HG03159 (cell line): Measurements from ENCODE around the gene RNF130.

ENCODE experiments used
- ATAC-seq: cut with Tn5 transposase; IDR thresholded peaks from one replicate; pipeline ENCODE4 v1.9.1; 2021; ENCODE audit warnings: mild to moderate bottlenecking, moderate library complexity; ENCODE audit not compliant: unreplicated experiment

The RNF130 gene

DNA sequence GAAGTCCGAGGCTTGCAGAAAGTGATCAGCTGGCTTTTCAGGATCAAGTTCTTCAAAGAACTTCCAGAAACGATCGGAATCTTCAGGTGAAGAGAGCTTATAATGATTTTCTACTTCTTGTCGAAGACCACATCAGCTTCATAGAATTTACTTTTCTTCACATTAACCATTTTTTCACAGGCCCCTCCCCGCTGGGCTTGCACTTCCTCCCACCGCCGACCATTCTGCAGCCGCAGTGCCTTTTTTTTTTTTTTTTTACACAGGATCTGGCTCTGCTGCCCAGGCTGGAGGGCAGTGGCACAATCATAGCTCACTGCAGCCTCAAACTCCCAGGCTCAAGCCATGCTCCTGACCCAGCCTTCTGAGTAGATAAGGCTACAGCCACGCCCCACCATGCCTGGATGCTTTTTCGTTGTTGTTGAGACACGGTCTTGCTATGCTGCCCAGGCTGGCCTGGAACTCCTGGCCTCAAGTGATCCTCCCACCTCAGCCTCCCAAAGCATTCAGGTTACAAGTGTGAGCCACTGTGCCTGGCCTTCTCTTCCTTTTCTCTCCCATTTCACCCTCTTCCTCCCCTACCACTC, 15.3 kb upstream of the RNF130 start:
- ATAC-seq = no peak

DNA sequence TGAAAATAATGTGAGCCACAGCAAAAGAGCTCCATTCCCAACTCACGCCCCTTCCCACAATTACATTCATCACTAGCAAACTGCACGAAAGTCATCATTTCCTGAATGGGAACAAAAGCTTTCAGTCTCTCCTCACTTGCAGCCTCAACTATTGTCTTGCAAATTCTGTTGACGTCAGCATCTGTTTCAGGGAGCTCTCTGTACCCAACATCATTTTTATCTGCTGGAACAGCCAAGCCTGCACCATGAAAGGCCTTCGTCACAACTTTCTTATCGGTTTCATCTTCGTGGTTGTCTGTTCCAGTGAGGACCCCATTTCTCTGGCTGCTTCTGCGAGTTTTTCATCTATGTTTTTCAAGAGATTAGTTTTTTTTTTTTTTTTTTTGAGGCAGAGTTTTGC, 14.3 kb upstream of the RNF130 start:
- no peak for ATAC-seq

GRCh38 chr5:180084638-180085561, 13.3 kb upstream of the RNF130 start:
- ATAC-seq = no peak

- no peak for ATAC-seq
Measured at GRCh38 chr5:180083529-180084060, 12.0 kb upstream of the RNF130 start.

DNA sequence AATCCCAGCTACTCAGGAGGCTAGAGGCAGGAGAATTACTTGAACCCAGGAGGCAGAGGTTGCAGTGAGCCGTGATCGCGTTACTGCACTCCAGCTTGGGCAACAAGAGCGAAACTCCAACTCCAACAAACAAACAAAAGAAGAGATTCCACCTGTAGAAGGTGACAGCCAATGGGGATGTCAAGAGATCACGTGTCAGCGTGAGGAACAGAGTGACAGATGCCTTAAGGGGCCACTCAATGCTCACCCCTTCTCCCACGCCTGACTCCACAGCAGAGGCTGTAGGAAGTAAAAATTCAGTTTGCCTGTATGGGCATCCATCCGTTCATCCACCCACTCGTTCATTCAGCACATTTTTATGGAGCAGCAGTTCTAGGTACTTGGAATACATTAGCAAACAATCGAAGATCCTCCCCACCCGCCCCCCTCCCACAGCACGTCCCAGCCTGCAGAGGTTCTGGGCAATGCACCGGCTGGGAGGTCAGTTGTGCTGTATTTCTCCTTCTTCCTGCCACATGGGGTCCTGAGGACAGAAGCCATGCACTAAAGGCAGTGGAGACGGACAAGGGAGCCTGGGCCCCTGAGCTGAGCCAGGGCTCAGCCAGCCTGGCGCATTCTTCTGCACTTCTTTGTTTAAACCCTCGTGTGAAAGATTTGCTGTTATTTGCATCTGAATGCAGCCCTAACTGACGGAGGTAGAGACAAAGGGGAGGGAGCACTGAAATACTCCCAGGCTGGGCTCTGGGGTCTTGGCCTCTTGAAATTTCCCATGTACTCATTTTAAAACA, 11.3 kb upstream of the RNF130 start:
- no peak for ATAC-seq

DNA sequence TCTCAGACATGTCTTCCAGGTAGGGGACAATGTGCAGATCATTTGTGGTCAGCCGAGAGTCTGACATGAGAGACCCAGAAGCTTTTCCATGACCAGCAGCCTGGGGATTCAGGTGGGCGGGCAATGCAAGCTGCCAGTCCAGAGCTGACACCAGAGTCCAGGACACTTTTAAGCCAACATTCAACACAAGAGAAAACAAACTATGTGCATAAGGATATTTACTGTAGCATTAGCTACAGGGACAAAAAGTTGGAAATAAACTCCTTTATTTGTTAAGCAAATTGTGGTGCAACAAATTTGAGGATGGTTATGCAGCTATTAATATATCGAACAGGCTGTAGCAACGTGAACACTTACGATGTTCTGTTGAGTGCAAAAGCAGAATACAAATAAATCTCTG, 9.9 kb upstream of the RNF130 start:
- no peak for ATAC-seq

DNA sequence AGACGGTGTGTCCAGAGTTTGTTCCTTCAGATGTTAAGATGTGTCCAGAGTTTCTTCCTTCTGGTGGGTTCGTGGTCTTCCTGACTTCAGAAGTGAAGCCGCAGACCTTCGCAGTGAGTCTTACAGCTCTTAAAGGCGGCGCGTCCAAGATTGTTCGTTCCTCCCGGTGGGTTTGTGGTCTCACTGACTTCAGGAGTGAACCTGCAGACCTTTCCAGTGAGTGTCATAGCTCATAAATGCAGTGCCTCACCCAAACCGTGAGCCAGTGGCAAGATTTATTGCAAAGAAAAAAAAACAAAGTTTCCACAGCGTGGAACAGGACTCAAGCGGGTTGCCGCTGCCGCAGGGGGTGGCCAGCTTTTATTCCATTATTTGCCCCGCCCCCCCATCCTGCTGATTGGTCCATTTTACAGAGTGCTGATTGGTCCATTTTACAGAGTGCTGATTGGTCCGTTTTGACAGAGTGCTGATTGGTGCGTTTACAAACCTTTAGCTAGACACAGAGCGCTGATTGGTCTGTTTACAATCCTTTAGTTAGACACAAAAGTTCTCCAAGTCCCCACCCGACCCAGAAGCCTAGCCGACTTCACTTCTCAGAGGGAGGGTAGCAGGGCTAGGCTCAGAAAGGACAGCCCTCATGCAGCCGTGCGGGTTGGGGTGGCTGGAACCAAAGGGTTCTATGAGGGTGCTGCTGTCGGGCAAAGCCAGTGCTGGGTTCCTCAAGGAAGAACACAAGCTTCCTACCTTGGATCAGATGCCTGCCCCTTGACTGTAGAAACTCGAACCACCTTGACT, 9.1 kb upstream of the RNF130 start:
- ATAC-seq = no peak

DNA sequence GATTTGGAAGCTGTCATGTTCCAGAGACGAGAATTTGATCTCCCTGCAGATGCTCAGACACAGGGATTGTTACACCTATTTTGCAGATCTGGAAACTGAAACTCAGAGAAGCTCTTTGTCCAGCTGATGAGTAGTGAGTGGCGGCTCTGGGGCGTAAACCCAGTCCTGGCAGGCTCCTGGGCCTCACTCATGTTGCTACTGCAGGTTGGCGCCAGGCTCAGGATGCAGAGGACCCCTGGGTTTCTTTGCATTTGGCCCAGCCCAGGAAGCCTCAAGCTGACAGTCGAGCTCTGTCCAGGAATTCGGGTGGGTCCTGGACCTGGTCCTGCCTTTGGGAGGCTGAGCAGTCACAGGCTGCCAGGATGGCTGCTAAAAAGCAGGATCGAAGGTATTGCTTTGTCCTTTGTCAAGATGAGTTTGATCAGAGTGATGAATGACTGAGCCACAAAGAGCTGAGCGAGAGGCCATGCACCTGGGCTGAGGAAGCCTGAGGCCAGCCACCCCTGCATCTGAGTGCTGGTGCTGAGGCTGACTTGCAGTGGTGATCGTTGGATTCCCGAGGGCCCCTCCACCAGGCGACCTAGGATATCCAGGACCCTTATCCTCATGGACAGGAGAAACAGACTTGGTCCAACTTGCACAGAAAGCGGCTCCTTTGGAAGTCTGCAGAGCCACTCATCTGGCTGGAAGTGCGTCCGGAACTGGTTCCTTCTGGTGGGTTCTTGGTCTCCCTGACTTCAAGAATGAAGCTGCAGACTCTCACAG, 8.3 kb upstream of the RNF130 start:
- no peak for ATAC-seq

DNA sequence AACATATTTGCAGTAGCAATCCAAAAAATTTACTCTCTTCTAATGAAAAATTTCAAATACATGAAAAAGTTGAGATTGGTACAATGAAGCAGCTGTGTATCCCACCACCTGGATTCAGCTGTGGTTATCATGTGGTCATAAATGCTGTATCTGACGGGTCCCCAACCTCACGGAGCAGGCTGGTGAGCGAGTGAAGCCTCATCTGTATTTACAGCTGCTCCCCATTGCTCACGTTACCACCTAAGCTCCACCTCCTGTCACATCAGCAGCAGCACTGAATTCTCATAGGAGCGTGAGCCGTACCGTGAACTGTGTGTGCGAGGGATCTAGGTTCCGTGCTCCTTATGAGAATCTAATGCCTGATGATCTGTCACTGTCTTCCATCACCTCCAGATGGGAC, 6.8 kb upstream of the RNF130 start:
- no peak for ATAC-seq

GRCh38 chr5:180077594-180078284, 6.2 kb upstream of the RNF130 start:
- no peak for ATAC-seq

- no peak for ATAC-seq
Measured at GRCh38 chr5:180075703-180076102, 4.1 kb upstream of the RNF130 start.

DNA sequence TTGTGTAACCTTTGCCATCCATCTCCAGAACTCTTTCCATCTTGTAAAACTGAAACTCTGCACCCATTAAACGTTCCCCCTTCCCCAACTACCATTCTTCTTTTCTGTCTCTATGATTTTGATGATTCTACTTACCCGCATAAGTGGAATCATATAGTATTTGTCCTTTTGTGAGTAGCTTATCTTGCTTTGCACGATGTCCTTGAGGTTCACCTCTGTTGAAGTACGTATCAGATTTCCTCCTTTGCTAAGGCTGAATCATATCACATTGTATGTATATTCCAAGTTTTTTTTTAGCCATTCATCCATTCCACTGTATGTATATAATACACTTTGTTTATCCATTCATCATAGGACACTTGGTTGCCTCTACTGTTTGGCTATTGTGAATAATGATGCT, 2.9 kb upstream of the RNF130 start:
- ATAC-seq = no peak

DNA sequence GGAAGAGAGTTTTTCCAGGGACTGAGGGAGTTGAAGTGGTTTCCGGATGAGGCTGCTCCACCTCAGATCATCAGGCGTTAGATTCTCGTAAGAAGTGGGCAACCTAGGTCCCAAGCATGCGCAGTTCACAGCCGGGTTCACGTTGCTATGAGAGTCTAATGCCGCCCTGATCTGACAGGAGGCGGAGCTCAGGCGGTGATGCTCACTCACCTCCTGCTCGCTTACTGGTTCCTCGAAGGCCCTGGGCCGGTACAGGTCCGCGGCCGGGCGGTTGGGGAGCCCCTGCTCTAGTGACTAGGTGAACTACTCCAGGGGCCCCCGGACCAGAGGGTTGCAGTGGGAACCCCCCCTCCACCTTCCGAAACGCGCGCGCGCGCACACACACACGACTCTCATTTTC, 997 bp upstream of the RNF130 start:
- ATAC-seq = no peak

- ATAC-seq = no peak
Measured at GRCh38 chr5:180072256-180072548, 643 bp upstream of the RNF130 start.

- peak; percentile 19 for ATAC-seq
Measured at GRCh38 chr5:180070756-180071530, 616 bp downstream of the RNF130 start.

DNA sequence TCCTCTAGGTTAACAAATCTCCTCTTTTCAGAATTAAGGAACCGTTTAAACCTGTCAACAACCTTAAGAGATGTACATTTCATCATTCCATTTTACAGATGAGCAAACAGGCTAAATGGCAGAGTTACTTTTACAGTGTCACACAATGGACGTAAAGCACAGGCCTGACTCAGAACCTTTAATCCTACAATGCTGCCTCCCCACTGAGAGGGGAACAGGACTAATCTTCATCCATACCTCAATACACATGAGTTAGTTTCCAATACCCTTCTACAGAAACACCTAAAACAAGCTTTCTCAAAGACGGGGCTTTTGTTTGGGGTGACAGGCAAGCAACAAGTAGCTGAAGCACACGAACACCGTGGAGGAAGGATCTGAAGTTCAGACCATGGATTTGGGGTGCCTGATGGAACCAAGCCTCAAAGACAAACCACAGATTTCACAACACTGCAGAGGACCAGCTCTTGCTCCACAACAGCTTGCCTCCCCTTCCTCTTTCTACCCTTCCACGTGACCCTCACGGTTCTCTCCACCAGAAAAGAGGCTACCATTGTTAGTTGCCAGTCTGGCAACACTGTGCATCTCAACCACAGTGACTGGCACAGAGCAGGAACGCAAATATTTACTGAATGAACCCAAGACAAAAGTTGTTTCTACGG, 1.8 kb downstream of the RNF130 start:
- no peak for ATAC-seq

GRCh38 chr5:180068519-180069090, 3.0 kb downstream of the RNF130 start:
- no peak for ATAC-seq

DNA sequence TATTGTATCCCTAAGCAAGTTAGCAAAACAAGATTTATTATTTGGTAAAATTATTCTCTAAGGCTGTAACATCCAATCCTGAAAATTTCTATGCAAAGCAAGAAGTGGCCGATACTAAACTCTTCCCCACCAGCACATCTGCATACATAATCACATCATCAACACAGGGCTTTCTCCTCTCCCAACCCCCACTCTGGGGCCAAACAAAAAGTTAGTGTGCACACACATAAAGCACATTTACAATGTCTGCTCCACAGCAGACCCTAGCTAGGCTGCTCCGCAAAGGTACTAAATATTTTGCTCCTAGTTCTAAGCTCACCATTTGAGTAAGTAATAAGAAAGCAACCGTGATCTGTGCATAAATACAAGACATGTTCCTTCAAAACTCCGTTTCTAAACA, 3.6 kb downstream of the RNF130 start:
- ATAC-seq = no peak
